Measurements from ENCODE around the gene CRYZ.
"Not testable (repeated sequence)": the region's sequence is repeated elsewhere in the genome, so short reads cannot be mapped to it uniquely, and the experiment has no call there.

Gene CRYZ

GRCh38 chr1:74745247-74745646 lies 12.4 kb upstream of the CRYZ start:
- not testable (repeated sequence) for H3K27ac Mint-ChIP-seq, H3K9me3 Mint-ChIP-seq, ATAC-seq, H3K4me3 Mint-ChIP-seq, DNase-seq, H3K27me3 Mint-ChIP-seq, H3K4me1 Mint-ChIP-seq
- H3K36me3 Mint-ChIP-seq (ENCODE audit: low read depth) = peaks cover 74% of the 10 kb centered on the region

- not testable (repeated sequence) for DNase-seq
Observed at GRCh38 chr1:74740307-74740980, 7.6 kb upstream of the CRYZ start.

GRCh38 chr1:74737333-74737732 lies 4.5 kb upstream of the CRYZ start:
- Mint-ChIP-seq H3K36me3 (ENCODE audit: low read depth) (peaks cover 50% of the 10 kb centered on the region), H3K4me3 (no peak overlapping the region), H3K27ac (no peak overlapping the region), H3K27me3 (no peaks in the 10 kb centered on the region), H3K4me1 (peaks cover 16% of the 10 kb centered on the region), H3K9me3 (peaks cover 4% of the 10 kb centered on the region)
- ATAC-seq (no peak), DNase-seq (no peak)

More at GRCh38 chr1:74740307-74740980, 7.6 kb upstream of the CRYZ start:
- H3K4me1 Mint-ChIP-seq, ATAC-seq, H3K27ac Mint-ChIP-seq, H3K4me3 Mint-ChIP-seq, H3K27me3 Mint-ChIP-seq, H3K9me3 Mint-ChIP-seq: not testable (repeated sequence)
- H3K36me3 Mint-ChIP-seq (ENCODE audit: low read depth) = peaks cover 76% of the 10 kb centered on the region

GRCh38 chr1:74733604-74734484 lies 994 bp upstream of the CRYZ start:
- Mint-ChIP-seq H3K27me3 (no peaks in the 10 kb centered on the region), H3K4me1 (peaks cover 36% of the 10 kb centered on the region), H3K36me3 (ENCODE audit: low read depth) (peaks cover 27% of the 10 kb centered on the region), H3K9me3 (no peaks in the 10 kb centered on the region), H3K4me3 (peak overlapping the region; percentile 93), H3K27ac (peak overlapping the region; percentile 96)
- ATAC-seq (peak; percentile 58), DNase-seq (peak; percentile 34)

- H3K4me3 Mint-ChIP-seq = peak overlapping the region; percentile 93
- H3K4me1 Mint-ChIP-seq = peaks cover 37% of the 10 kb centered on the region
- H3K27me3 Mint-ChIP-seq, H3K9me3 Mint-ChIP-seq: not testable (repeated sequence)
- ATAC-seq = peak; percentile 12
- peak overlapping the region; percentile 96 for H3K27ac Mint-ChIP-seq
- DNase-seq = peak; percentile 26
- H3K36me3 Mint-ChIP-seq (ENCODE audit: low read depth) = peaks cover 21% of the 10 kb centered on the region
Observed at GRCh38 chr1:74732071-74732946, 541 bp downstream of the CRYZ start.

GRCh38 chr1:74731399-74732052 lies 1.3 kb downstream of the CRYZ start:
- H3K4me1 Mint-ChIP-seq = peaks cover 37% of the 10 kb centered on the region
- peak overlapping the region; percentile 51 for H3K4me3 Mint-ChIP-seq
- no peak overlapping the region for H3K27ac Mint-ChIP-seq

GRCh38 chr1:74729741-74730478 lies 2.9 kb downstream of the CRYZ start:
- no peak for ATAC-seq
- H3K27me3 Mint-ChIP-seq = no peaks in the 10 kb centered on the region
- no peak overlapping the region for H3K27ac Mint-ChIP-seq
- peaks cover 33% of the 10 kb centered on the region for H3K4me1 Mint-ChIP-seq
- no peak overlapping the region for H3K4me3 Mint-ChIP-seq
- peaks cover 16% of the 10 kb centered on the region for H3K9me3 Mint-ChIP-seq
- H3K36me3 Mint-ChIP-seq (ENCODE audit: low read depth) = peaks cover 31% of the 10 kb centered on the region
- no peak for DNase-seq

More at GRCh38 chr1:74731399-74732052, 1.3 kb downstream of the CRYZ start:
- peaks cover 22% of the 10 kb centered on the region for H3K36me3 Mint-ChIP-seq (ENCODE audit: low read depth)
- ATAC-seq (no peak), DNase-seq (no peak)
- peaks cover 7% of the 10 kb centered on the region for H3K9me3 Mint-ChIP-seq
- no peaks in the 10 kb centered on the region for H3K27me3 Mint-ChIP-seq

GRCh38 chr1:74728736-74729135 lies 4.1 kb downstream of the CRYZ start:
- DNase-seq = no peak
- Mint-ChIP-seq H3K4me3 (no peak overlapping the region), H3K4me1 (peaks cover 22% of the 10 kb centered on the region), H3K27me3 (no peaks in the 10 kb centered on the region), H3K36me3 (ENCODE audit: low read depth) (peaks cover 40% of the 10 kb centered on the region), H3K27ac (no peak overlapping the region), H3K9me3 (peaks cover 21% of the 10 kb centered on the region)
- no peak for ATAC-seq

GRCh38 chr1:74726063-74726462 lies 6.8 kb downstream of the CRYZ start:
- Mint-ChIP-seq H3K4me3 (no peak overlapping the region), H3K9me3 (peaks cover 21% of the 10 kb centered on the region), H3K36me3 (ENCODE audit: low read depth) (peaks cover 54% of the 10 kb centered on the region), H3K27ac (no peak overlapping the region), H3K27me3 (no peaks in the 10 kb centered on the region), H3K4me1 (peaks cover 13% of the 10 kb centered on the region)
- ATAC-seq (no peak), DNase-seq (no peak)

- no peak for ATAC-seq
- Mint-ChIP-seq H3K4me3 (no peak overlapping the region), H3K9me3 (no peaks in the 10 kb centered on the region)
Observed at GRCh38 chr1:74717626-74718025, 15.2 kb downstream of the CRYZ start.

GRCh38 chr1:74716822-74717221 lies 16.0 kb downstream of the CRYZ start:
- H3K9me3 Mint-ChIP-seq = no peaks in the 10 kb centered on the region
- H3K27me3 Mint-ChIP-seq = no peaks in the 10 kb centered on the region

More at GRCh38 chr1:74717626-74718025, 15.2 kb downstream of the CRYZ start:
- Mint-ChIP-seq H3K27ac (no peak overlapping the region), H3K4me1 (no peaks in the 10 kb centered on the region), H3K27me3 (no peaks in the 10 kb centered on the region), H3K36me3 (ENCODE audit: low read depth) (peaks cover 19% of the 10 kb centered on the region)
- no peak for DNase-seq

GRCh38 chr1:74715806-74716205 lies 17.0 kb downstream of the CRYZ start:
- Mint-ChIP-seq H3K4me3 (no peak overlapping the region), H3K9me3 (no peaks in the 10 kb centered on the region), H3K36me3 (ENCODE audit: low read depth) (peaks cover 18% of the 10 kb centered on the region), H3K27me3 (no peaks in the 10 kb centered on the region), H3K27ac (no peak overlapping the region), H3K4me1 (no peaks in the 10 kb centered on the region)
- ATAC-seq (no peak), DNase-seq (no peak)

More at GRCh38 chr1:74716822-74717221, 16.0 kb downstream of the CRYZ start:
- Mint-ChIP-seq H3K36me3 (ENCODE audit: low read depth) (peaks cover 17% of the 10 kb centered on the region), H3K4me1 (no peaks in the 10 kb centered on the region), H3K27ac (no peak overlapping the region), H3K4me3 (no peak overlapping the region)
- DNase-seq = no peak
- no peak for ATAC-seq

- Mint-ChIP-seq H3K27ac (no peak overlapping the region), H3K4me1 (no peaks in the 10 kb centered on the region), H3K9me3 (no peaks in the 10 kb centered on the region), H3K36me3 (ENCODE audit: low read depth) (peaks cover 17% of the 10 kb centered on the region), H3K27me3 (no peaks in the 10 kb centered on the region), H3K4me3 (no peak overlapping the region)
- no peak for DNase-seq
- no peak for ATAC-seq
Observed at GRCh38 chr1:74715236-74715502, 17.7 kb downstream of the CRYZ start.
